HTR-8/SVneo (cell line): ENCODE data around the gene NPIPB6.

Experiments used
- DNase-seq: peaks from one replicate; pipeline ENCODE4 v3.0.0; 2011; ENCODE audit warnings: low spot score, mixed read lengths; ENCODE audit not compliant: insufficient read length
- FAIRE-seq: peaks from 2 replicates; lab custom pipeline; 2011; peaks lifted over from hg19 to GRCh38; lab: Jason Lieb, UNC

Gene NPIPB6

DNA sequence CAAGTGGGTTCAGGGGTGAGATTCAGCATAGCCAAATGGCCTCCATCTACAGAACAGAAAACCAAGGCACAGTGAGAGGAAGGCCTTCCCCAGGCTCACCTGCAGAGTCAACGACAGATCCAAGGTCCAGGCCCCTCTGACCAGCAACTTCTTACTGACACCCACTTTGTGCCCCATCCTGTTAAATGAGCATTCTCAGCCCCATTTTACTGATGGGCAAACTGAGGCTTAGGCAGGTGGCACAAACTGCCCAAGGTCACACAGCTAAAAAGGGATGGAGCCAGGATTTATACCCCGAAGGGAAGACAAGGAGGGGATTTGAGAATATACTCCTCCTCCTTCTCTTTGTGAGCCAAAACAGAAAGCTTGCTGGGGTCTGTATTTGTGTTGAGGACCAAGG lies 61.7 kb downstream of the NPIPB6 start:
- DNase-seq (no peak), FAIRE-seq (no peak)

DNA sequence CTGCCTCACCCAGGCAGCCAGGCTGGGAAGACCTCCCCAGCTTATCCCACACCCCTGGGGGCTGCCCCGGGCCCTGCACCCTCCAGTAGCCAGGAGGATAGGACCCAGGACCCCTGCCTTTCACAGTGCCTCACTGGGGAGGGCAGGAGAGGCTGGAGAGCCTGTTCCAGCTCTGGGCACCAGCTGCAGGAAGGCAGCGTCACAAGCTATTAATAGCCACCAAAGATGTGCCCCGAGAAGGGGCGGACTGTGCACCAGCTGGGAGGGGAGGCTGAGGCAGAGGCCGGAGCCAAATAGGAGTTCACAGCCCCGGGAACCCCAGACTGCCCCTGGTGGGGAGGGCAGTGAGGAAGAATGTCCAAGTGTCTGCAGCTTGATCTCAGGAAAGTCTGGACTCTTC lies 62.2 kb downstream of the NPIPB6 start:
- no peak for FAIRE-seq

DNA sequence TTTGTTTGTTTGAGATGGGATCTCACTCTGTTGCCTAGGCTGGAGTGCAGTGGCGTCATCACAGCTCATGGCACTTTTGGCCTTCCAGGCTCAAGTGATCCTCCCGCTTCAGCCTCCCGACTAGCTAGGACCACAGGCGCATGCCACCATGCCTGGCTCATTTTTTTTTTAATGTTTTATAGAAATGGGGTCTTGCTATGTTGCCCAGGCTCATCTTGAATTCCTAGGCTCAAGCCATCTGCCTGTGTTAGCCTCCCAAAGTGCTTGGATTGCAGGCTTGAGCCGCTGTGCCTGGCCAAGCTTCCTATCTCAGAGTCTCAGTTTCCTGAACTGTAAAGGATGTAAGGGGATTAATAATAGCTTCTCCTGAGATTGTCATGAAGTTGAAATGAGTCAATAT lies 63.0 kb downstream of the NPIPB6 start:
- no peak for FAIRE-seq
- DNase-seq: no peak

More for the DNA sequence above, 62.2 kb downstream of the NPIPB6 start:
- DNase-seq: no peak

DNA sequence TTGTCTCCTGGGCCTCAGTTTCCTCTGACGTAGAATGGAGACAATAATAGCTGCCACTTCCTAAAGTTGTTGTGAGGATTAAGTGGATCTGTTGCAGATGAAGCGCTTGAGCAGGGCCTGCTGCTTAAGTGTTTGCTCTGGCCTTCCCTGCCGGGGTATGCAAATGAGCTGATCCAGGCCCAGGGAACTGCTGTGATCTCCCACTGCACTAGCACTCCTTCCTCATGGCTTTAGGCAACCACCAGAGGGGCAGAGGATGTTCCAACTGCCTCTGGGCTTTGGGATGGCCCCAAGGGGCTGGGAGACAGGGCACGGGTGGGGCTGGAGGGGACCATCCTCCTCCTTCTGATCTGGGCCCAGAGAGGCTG lies 64.8 kb downstream of the NPIPB6 start:
- FAIRE-seq (no peak), DNase-seq (no peak)

DNA sequence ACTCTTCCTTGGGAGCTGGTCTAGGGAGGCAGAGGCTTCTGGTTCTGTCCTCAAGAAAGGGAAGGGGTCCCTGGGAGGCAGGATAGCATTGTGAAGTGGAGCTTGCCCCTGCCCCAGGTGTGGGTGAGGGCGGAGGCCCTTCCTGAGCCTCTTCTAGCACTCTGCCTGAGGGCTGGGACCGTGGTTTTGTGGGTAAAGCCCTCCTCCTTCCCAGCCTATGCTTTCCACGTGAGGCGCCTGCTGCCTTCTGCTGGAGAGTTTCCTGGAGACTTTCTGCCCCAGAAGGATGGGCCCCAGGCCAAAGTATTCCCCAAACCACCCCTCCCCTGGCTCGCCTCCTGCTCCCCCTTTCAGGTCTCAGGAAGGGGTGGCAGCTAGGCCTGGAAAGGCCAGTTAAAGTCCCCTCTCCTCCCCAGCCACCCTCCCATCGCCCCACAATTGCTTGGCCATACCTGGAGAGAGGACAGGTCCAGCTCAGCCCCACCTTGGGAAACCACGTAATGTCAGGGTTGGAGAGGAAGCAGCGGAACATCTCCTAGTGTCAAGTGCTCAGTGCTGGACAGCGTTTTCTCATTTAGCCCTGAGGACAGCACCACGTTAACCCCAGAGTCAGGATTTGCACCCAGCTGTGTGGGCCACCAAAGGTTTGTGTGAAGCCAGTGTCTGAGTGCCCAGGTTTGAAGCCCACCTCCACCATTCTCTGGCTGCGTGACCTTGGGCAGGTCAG lies 65.4 kb downstream of the NPIPB6 start:
- DNase-seq: no peak
- no peak for FAIRE-seq

DNA sequence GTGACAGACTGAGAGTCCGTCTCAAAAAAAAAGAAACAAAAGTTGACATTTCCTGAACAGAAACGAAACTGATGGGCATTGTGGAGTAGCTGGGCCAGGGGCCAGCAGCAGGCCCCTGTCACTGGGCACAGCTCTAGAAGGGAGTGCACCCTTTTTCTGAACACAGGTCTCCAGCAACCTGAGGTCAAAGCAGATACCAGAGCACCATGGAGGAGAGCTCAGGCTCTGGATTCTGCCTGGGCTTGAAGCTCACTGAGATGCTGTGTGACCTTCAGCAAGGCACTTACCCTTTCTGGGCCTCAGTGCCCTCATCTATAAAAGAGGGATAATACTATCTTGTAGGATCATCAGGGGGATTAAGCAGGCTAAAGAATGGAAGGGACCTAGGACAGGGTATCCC lies 66.0 kb downstream of the NPIPB6 start:
- no peak for DNase-seq
- FAIRE-seq: no peak

DNA sequence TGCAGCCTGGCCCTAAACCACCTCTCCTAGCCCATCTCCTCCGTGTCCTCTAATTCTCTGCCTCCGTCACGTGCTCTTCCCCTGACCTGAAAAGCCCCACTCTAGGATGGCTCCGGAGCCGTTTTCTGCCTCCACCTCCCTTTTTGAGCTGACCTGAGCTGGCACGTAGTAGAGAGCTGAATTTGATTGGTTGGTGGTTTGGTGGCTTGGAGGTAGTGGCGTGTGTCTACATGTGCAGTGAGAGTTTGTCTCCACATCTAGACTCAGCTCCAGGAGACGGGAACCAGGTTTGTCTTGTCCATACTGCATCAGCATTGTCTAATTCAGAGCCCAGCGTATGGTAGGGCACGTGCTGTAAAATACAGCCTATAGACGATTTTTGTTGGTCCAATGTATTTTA lies 68.0 kb downstream of the NPIPB6 start:
- DNase-seq: no peak
- FAIRE-seq: no peak

DNA sequence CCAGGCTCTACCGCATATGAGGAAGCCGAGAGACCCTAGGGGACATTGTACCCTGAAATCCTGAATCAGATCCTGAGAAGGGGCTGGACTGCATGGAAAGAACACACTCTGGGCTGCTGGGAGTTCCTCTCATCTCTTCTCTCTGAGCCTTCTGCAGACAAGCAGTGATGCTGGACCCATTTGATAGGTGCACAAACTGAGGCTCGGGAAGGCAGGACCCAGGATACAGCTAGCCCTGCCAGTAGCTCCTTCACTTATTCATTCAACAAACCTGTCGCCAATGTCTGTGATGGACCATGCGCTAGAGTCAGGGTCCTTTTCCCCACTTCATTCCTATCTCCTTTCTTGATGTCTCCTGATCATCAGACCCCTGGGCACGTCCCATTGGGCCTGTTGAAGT lies 69.1 kb downstream of the NPIPB6 start:
- FAIRE-seq: no peak
- no peak for DNase-seq

DNA sequence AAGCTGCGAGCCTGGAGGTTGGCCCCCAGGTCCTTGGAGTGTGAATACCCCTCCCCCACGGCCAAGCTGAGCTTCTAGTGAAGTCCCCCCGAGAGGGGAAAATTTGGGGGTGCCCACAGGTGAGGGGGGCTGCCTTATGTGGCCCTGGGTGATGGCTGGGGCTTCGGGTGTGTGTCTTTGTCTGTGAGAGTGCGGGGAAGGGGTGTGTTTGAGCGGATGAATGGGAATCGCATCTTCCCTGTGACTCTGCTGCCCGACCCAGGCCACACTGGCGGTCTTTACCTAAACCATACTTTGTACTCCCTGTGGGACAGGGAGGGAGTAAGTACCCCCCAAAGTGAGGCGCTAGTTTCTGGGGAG lies 69.7 kb downstream of the NPIPB6 start:
- DNase-seq: no peak
- FAIRE-seq: no peak

DNA sequence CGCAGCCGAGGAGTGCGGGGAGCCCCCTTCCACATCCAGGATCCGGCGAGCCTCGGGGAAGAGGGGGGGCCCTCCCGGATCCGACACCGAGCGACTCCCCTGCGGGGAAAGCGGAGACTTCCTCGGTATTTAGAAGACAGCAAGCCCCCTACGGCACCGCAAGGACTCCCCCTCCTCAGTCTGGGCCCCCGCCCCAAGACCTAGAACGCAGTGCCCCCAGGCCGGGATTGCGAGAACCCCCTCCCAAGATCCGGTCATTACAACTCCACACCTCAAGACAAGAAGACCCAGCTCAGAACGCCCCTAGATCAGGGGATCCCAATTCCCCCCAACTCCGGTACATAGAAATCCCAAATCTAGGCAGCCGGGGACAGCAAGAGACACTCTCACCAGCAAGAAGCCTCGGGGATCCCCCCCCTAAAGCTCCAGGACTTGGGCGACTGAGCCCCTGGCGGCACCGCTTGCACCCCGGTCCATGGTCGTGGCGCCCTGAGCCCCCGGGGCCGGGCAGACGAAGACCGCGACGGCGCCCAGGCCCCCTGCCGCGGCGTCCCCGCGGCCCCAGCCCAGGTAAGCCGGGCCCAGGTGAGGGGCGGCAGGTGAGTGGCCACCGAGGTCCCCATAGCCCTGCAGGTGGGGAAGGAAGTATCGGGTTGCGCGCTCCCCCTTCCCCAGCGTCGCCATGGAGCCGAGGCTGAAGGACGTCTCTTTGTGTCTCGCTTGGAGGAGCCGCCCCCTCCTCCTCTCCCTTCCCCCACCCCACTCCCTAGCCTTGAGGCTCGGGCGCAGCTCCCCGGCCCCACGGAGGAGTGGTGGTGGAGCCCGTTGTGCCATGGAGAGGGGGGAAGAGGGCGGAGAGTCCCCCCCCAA lies 70.3 kb downstream of the NPIPB6 start:
- no peak for DNase-seq
- no peak for FAIRE-seq
